ENCODE measurements around the gene DBF4.
"Not testable (repeated sequence)": the region's sequence is repeated elsewhere in the genome, so short reads cannot be mapped to it uniquely, and the experiment has no call there.

Gene DBF4

DNA sequence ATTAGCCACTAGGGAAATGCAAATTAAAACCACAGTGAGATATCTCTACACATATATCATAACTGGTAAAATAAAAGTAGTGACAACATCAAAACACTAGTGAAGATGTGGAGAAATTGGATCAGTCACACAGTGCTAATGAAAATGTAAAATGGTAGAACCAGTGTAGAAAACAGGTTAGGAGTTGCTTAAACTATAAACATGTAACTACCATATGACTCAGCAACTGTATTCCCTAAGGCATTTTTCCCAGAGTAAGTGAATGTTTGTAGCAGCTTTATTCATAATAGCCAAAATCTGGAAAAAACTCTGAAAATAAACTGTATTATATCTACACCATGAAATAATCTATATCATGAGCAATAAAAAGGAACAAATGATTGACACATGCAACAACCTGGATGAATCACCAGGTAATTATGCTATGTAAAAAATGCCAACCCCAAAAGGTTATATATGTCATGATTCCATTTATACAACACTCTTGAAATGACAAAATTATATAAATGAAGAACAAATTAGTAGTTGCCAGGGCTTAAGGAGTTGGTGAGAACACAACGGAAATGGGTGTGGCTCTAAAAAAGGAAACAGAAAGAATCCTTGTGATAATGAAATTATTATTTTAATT lies 22.9 kb upstream of the DBF4 start:
- DNase-seq (ENCODE audit: low spot score) = no peak
- in situ Hi-C loops (cut with MboI; ENCODE audit: low pct_unique_long_range_greater_than_20kb, low sequenced_read_pairs, unreplicated experiment) = no loop called here
- TF ChIP-seq, protein P1, sequence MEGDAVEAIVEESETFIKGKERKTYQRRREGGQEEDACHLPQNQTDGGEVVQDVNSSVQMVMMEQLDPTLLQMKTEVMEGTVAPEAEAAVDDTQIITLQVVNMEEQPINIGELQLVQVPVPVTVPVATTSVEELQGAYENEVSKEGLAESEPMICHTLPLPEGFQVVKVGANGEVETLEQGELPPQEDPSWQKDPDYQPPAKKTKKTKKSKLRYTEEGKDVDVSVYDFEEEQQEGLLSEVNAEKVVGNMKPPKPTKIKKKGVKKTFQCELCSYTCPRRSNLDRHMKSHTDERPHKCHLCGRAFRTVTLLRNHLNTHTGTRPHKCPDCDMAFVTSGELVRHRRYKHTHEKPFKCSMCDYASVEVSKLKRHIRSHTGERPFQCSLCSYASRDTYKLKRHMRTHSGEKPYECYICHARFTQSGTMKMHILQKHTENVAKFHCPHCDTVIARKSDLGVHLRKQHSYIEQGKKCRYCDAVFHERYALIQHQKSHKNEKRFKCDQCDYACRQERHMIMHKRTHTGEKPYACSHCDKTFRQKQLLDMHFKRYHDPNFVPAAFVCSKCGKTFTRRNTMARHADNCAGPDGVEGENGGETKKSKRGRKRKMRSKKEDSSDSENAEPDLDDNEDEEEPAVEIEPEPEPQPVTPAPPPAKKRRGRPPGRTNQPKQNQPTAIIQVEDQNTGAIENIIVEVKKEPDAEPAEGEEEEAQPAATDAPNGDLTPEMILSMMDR (IDR thresholded peaks at IDR 0.05; ENCODE audit: extremely low read depth, insufficient read depth, missing control alignments) = no peak

DNA sequence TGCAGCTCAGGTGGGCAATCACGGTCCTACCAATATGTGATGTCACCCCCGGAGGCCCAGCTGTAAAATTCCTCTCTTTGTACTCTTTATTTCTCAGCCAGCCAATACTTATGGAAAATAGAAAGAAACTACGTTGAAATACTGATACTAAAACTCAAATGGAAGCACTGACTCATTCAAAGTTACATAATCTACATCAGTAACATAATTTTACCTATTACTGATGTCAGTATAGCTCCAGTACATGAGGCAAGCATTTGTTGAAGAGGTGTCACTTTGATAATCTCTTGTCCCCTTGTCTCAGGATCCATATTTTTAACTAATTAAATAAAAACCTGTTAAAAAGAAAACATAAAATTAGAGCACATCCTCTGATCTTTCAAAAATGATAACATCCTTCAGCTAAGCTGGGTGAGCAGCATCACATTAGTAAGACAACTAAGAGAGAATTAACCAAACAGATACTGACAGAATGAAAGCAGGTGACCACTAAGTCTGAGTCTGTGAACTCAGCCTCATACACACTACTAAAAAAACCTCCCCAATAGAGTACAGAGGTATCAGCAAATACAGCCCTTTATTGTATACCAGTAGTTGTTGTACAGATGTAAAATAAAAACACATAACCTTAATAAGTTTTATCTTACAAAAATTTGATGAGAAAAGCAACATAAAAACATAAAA lies 17.7 kb upstream of the DBF4 start:
- TF ChIP-seq, protein P1 (IDR thresholded peaks at IDR 0.05; ENCODE audit: extremely low read depth, insufficient read depth, missing control alignments) = no peak
- in situ Hi-C loops (cut with MboI; ENCODE audit: low pct_unique_long_range_greater_than_20kb, low sequenced_read_pairs, unreplicated experiment) = no loop called here
- DNase-seq (ENCODE audit: low spot score) = no peak

DNA sequence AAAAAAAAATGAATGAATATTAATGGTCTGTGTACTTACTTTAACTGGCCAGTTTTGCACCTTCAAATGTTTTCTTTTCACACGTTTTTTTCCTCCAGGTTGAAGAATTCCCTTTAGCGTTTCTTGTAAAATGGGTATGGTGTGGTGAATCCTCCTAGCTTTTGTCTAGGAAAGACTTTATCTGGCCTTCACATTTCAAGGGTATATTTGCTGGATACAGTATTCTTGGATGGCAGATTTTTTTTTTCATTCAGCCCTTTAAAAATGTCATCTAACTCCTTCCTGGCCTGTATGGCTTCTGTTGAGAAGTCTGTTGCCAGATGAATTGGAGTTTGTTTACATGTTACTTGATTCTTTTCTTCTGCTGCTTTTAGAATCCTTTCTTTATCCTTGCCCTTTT lies 10.2 kb upstream of the DBF4 start:
- in situ Hi-C loops (cut with MboI; ENCODE audit: low pct_unique_long_range_greater_than_20kb, low sequenced_read_pairs, unreplicated experiment) = no loop called here
- TF ChIP-seq, protein P1 (IDR thresholded peaks at IDR 0.05; ENCODE audit: extremely low read depth, insufficient read depth, missing control alignments) = no peak
- no peak for DNase-seq (ENCODE audit: low spot score)

DNA sequence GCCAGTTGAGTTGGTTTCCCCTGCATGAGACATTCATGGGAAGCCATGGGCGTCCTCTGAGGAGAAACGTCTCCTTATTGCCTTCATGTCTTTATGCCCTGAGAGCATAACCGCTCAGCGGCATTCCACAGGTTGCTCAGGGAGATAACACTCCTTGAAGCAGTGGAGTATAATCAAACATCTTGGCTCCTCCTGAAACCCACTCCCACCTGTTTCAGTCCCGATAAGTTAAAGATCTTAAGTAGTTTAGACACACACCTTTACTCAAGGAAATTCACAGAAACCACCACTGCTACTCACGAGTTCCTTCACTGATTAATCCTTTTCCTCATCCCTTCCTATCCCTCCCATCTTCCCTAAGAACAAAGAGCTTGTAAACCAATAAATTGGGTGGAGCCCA lies 9.8 kb upstream of the DBF4 start:
- in situ Hi-C loops (cut with MboI; ENCODE audit: low pct_unique_long_range_greater_than_20kb, low sequenced_read_pairs, unreplicated experiment); DNase-seq (ENCODE audit: low spot score): not testable (repeated sequence)

DNA sequence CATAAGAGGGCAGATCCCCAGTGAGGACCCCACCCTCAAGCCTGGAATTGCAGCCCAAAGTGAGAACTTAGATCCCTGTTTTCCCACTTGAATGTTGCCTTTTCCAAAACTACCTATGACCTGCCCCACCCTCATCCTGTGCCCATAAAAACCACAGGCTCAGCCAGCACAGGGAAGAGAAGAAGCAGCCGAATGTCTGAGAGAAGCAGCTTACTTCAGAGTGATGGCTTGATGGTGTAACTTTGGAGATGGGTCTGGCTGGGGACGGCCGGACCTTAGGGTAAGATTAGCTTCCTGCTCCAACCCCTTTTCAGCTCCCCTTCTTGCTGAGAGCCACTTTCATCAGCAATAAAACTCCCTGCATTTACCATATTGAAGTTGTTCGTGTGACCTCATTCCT lies 5.8 kb upstream of the DBF4 start:
- no peak for DNase-seq (ENCODE audit: low spot score)
- TF ChIP-seq, protein P1 (IDR thresholded peaks at IDR 0.05; ENCODE audit: extremely low read depth, insufficient read depth, missing control alignments) = no peak
- in situ Hi-C loops (cut with MboI; ENCODE audit: low pct_unique_long_range_greater_than_20kb, low sequenced_read_pairs, unreplicated experiment) = no loop called here

DNA sequence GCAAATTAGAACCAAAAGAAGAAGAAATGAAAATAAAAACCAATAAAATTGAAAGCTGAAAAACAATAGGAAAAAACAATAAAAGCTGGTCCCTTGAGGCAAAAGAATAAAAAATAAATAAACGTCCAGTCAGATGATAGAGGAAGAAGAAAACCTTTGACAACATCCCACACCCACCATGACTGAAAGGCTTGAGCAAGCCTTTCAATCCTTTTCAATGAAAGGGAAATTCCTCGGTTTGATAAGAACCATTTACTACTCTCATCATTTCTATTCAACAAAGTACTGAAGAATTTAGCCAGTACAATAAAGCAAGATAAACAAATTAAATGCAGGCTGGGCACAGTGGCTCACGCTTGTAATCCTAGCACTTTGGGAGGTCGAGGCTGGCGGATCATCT lies 3.9 kb upstream of the DBF4 start:
- TF ChIP-seq, protein P1 (IDR thresholded peaks at IDR 0.05; ENCODE audit: extremely low read depth, insufficient read depth, missing control alignments) = no peak
- in situ Hi-C loops (cut with MboI; ENCODE audit: low pct_unique_long_range_greater_than_20kb, low sequenced_read_pairs, unreplicated experiment) = no loop called here
- DNase-seq (ENCODE audit: low spot score) = no peak

DNA sequence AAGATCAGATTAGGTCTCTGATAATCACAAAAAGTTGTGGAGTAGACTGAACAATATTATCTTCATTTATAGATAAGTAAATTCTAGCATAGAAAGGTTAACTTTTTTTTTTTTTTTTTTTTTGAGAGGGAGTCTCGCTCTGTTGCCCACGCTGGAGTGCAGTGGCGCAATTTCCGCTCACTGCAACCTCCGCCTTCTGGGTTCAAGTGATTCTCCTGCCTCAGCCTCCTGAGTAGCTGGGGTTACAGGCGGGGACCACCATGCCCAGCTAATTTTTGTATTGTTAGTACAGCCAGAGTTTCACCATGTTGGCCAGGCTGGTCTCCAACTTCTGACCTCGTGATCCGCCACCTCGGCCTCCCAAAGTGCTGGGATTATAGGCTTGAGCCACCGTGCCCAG lies 3.0 kb upstream of the DBF4 start:
- in situ Hi-C loops (cut with MboI; ENCODE audit: low pct_unique_long_range_greater_than_20kb, low sequenced_read_pairs, unreplicated experiment); DNase-seq (ENCODE audit: low spot score): not testable (repeated sequence)

Data from GM13977 (cell line).